Activated CD8-positive, alpha-beta T cell treated with anti-CD3 and anti-CD28 coated beads for 36 hours (primary cell): ENCODE measurements around the gene CIB2. TPM values are rescaled to one million over a fixed set of nuclear protein-coding genes. Genes with fewer than 3 reads are reported as not detected.

Experiments
- ATAC-seq: fragments of 200-7000 bp; cut with Tn5 transposase; one replicate; pipeline ENCODE4 v1.10.0; 2021; ENCODE audit warnings: mild to moderate bottlenecking, moderate library complexity
- CTCF ChIA-PET: fragments of 350-600 bp; sonication (Branson Sonifier 250); formaldehyde crosslinking; loops from one replicate; lab custom pipeline; 2021; ENCODE audit warnings: antibody characterized with exemption; lab: Charles Lee
- POLR2A ChIA-PET: fragments of 350-600 bp; sonication (Branson Sonifier 250); formaldehyde crosslinking; loops from one replicate; lab custom pipeline; 2021; ENCODE audit warnings: antibody characterized with exemption; lab: Charles Lee
- DNase-seq: peaks from one replicate; pipeline ENCODE4 v3.0.0-alpha.2; 2020
- H3K27ac Mint-ChIP-seq: one replicate; pipeline ENCODE4 v1.8.0; 2021; ENCODE audit warnings: mild to moderate bottlenecking, mixed read lengths
- H3K27me3 Mint-ChIP-seq: one replicate; pipeline ENCODE4 v1.8.0; 2021; ENCODE audit warnings: mixed read lengths
- H3K36me3 Mint-ChIP-seq: one replicate; pipeline ENCODE4 v1.8.0; 2021; ENCODE audit warnings: low read depth, mixed read lengths
- H3K4me1 Mint-ChIP-seq: one replicate; pipeline ENCODE4 v1.8.0; 2021; ENCODE audit warnings: low read depth, mixed read lengths
- H3K4me3 Mint-ChIP-seq: one replicate; pipeline ENCODE4 v1.8.0; 2021; ENCODE audit warnings: mild to moderate bottlenecking, moderate library complexity, mixed read lengths
- H3K9me3 Mint-ChIP-seq: one replicate; pipeline ENCODE4 v1.8.0; 2021; ENCODE audit warnings: mixed read lengths
- CTCF ChIP-seq: fragments of 200-600 bp; IDR thresholded peaks from one replicate; pipeline ENCODE4 v1.8.0; 2022; ENCODE audit warnings: antibody characterized with exemption, mild to moderate bottlenecking
- intact Hi-C: fragments of 100-400 bp; cut with micrococcal nuclease; formaldehyde crosslinking; loops from one replicate; pipeline ENCODE4 v1.10.0; 2022
- total RNA-seq, 2 experiments: library from RNA; stranded (reverse); gene quantifications; one replicate each; pipeline ENCODE4 v1.2.3, GENCODE V29; 2021

CIB2 gene
- total RNA-seq, 2 experiments from 2014 or later, result 1.6 TPM

GRCh38 chr15:78083687-78084448 lies 47.4 kb downstream of the CIB2 start:
- H3K4me3 Mint-ChIP-seq, result no peak overlapping the region
- peaks cover 31% of the 10 kb centered on the region for H3K4me1 Mint-ChIP-seq
- no peak for TF ChIP-seq CTCF
- intact Hi-C loops, result no loop called here
- ChIA-PET CTCF (interaction anchor here (1.3 to 3.2 kb wide), 2 partner anchors 10 to 24 kb away, joined by 3 to 15 read pairs; no protein-coding TSS in a partner anchor), POLR2A (interaction anchor here (1.1 to 1.2 kb wide), 2 partner anchors 22 to 32 kb away, joined by 3 read pairs; no protein-coding TSS in a partner anchor)
- no peaks in the 10 kb centered on the region for H3K9me3 Mint-ChIP-seq
- H3K27me3 Mint-ChIP-seq, result no peaks in the 10 kb centered on the region
- DNase-seq, result peak; percentile 17
- no peak for ATAC-seq
- no peaks in the 10 kb centered on the region for H3K36me3 Mint-ChIP-seq
- peak overlapping the region; percentile 69 for H3K27ac Mint-ChIP-seq

GRCh38 chr15:78083186-78083585 lies 48.1 kb downstream of the CIB2 start:
- intact Hi-C loops, result no loop called here
- H3K4me1 Mint-ChIP-seq, result peaks cover 32% of the 10 kb centered on the region

GRCh38 chr15:78082743-78083110 lies 48.5 kb downstream of the CIB2 start:
- TF ChIP-seq CTCF, result no peak
- POLR2A ChIA-PET, result interaction anchor here (1.1 to 1.4 kb wide), 3 partner anchors 8 to 31 kb away, joined by 3 read pairs; no protein-coding TSS in a partner anchor
- H3K4me3 Mint-ChIP-seq, result no peak overlapping the region
- H3K27me3 Mint-ChIP-seq, result no peaks in the 10 kb centered on the region
- H3K27ac Mint-ChIP-seq, result peak overlapping the region; percentile 62
- H3K36me3 Mint-ChIP-seq, result no peaks in the 10 kb centered on the region
- intact Hi-C loops, result no loop called here
- CTCF ChIA-PET, result interaction anchor here (3.2 kb wide), 1 partner anchor 26 kb away, joined by 15 read pairs; no protein-coding TSS in a partner anchor
- no peaks in the 10 kb centered on the region for H3K9me3 Mint-ChIP-seq
- ATAC-seq (no peak), DNase-seq (peak; percentile 1)
- peaks cover 37% of the 10 kb centered on the region for H3K4me1 Mint-ChIP-seq

More at GRCh38 chr15:78083186-78083585, 48.1 kb downstream of the CIB2 start:
- ChIA-PET POLR2A (interaction anchor here (1.1 to 1.4 kb wide), 3 partner anchors 8 to 32 kb away, joined by 3 read pairs; no protein-coding TSS in a partner anchor), CTCF (interaction anchor here (1.3 to 3.2 kb wide), 2 partner anchors 10 to 25 kb away, joined by 3 to 15 read pairs; no protein-coding TSS in a partner anchor)
- DNase-seq (no peak), ATAC-seq (no peak)
- Mint-ChIP-seq H3K4me3 (no peak overlapping the region), H3K36me3 (no peaks in the 10 kb centered on the region), H3K9me3 (no peaks in the 10 kb centered on the region), H3K27me3 (no peaks in the 10 kb centered on the region), H3K27ac (no peak overlapping the region)
- TF ChIP-seq CTCF, result no peak

GRCh38 chr15:78082106-78082742 lies 49.0 kb downstream of the CIB2 start:
- no peaks in the 10 kb centered on the region for H3K27me3 Mint-ChIP-seq
- TF ChIP-seq CTCF, result no peak
- POLR2A ChIA-PET, result interaction anchor here (1.2 to 1.4 kb wide), 2 partner anchors 9 to 31 kb away, joined by 3 read pairs; no protein-coding TSS in a partner anchor
- CTCF ChIA-PET, result interaction anchor here (0.6 to 3.2 kb wide), 2 partner anchors 26 to 270 kb away, joined by 3 to 15 read pairs; no protein-coding TSS in a partner anchor
- no peaks in the 10 kb centered on the region for H3K9me3 Mint-ChIP-seq
- DNase-seq, result peak; percentile 13
- H3K36me3 Mint-ChIP-seq, result no peaks in the 10 kb centered on the region
- H3K4me1 Mint-ChIP-seq, result peaks cover 37% of the 10 kb centered on the region
- H3K4me3 Mint-ChIP-seq, result no peak overlapping the region
- no peak for ATAC-seq
- H3K27ac Mint-ChIP-seq, result peak overlapping the region; percentile 62
- intact Hi-C loops, result no loop called here
